GM18909 (cell line): ENCODE data around the gene KCNH2.

Source experiments
- ATAC-seq: cut with Tn5 transposase; IDR thresholded peaks from one replicate; pipeline ENCODE4 v1.9.1; 2021; ENCODE audit warnings: mild to moderate bottlenecking; ENCODE audit not compliant: unreplicated experiment, poor library complexity

Gene KCNH2

GRCh38 chr7:150962553-150963399 lies 15.3 kb downstream of the KCNH2 start:
- peak; percentile 76 for ATAC-seq

GRCh38 chr7:150962290-150962552 lies 15.9 kb downstream of the KCNH2 start:
- ATAC-seq: no peak

- ATAC-seq: no peak
Observed at GRCh38 chr7:150961510-150962289, 16.4 kb downstream of the KCNH2 start.

DNA sequence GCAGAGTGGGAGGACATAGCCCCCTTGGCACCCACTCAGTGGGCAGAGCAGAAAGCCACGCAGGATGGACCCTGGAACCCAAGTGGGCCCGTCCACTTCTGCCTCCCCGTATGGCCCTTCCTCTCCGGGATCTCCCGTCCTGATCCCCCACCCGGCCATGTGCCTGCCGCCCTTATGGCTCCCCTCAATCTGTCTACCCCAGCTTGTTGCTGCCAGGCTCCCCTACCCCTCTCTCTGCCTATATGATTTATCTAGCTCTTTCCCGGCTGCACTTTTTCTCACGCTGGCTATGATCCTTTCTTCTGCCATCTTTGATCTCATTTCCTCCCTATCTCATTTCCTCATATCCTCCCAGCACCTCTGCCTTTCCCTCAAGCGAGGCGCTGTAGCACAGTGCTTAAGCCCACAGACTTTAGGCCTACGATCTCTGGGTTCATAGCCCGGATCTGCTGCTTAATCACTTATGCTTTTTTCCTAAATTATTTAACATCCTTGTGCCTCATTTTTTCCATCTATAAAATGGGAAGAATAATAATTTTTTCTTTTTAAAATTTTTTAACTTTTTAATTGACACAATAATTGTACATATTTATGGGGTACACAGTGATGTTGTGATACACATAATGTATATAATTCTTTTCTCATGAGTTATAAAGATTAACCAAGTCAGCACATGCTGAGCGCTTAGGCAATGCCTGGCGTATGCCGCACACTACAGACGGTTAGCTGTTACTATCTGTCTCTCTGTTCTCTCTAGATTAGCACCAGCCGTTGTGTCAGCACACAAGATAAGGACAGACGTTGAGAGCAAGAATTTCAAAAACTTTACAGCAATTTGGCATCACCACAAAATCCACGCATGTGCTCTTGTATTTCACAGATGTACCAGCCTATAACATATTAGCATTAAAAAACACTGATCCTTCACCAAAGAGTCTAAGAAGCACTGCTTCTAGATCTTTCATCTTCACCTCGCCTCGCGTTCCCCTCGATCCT lies 18.1 kb downstream of the KCNH2 start:
- ATAC-seq: no peak

DNA sequence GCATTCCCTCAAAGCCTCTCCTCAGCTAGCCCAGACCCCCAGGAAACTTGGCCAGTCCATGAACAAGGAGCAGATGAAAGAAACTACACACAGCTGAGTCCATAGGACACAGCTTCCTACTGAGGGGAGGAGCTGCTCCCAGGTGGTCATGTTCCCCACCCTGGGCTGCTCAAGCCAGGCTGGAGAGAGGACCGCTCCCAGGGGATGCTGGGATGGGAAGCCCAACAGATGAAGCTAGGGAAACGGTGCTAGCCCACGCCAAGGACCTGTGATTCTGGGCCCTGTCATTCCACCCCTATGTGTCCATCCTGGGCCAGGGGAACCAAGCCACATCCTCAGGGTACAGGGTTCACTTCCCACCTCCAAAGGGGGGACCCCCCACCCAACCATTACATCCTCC lies 19.0 kb downstream of the KCNH2 start:
- no peak for ATAC-seq

- no peak for ATAC-seq
Observed at GRCh38 chr7:150958597-150958996, 19.5 kb downstream of the KCNH2 start.

- no peak for ATAC-seq
Observed at GRCh38 chr7:150958062-150958552, 20.0 kb downstream of the KCNH2 start.

- no peak for ATAC-seq
Observed at GRCh38 chr7:150957133-150958020, 20.7 kb downstream of the KCNH2 start.

DNA sequence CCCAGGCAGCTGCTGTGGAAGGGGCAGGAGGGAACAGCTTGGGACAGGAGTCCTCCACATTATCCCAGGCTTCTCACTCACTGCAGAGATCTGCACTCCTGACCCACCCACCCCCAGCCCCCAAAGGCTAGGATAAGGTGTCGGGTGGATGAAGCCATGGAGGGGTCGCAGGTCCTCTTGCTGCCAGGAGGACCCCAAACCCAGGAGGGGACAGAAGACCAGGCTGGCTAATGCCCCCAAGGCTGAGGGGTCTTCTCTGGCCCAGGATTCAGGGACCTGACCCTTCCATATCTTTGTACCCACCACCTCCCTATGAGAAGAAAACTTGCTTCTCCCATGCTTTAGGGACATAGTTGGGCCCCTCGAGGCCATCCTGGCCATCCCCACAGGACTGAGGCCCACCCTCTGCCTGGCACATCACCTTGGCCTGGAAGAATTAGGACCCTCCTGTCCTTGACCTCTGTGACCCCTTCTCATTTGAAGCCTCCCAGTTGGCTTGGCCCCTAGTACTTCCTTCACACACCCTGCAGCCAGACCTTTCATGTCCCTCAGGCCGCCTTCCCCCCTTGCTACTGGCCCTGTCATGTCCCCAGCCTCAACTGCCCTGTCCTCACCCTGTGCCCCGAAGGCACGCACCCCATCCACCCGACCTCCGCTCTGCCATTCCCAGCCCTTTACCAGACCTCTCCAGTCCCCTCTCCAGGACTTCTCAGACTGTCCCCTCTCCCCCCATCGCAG lies 21.6 kb downstream of the KCNH2 start:
- no peak for ATAC-seq

- ATAC-seq: no peak
Observed at GRCh38 chr7:150955519-150956394, 22.4 kb downstream of the KCNH2 start.

- no peak for ATAC-seq
Observed at GRCh38 chr7:150954986-150955518, 23.1 kb downstream of the KCNH2 start.

DNA sequence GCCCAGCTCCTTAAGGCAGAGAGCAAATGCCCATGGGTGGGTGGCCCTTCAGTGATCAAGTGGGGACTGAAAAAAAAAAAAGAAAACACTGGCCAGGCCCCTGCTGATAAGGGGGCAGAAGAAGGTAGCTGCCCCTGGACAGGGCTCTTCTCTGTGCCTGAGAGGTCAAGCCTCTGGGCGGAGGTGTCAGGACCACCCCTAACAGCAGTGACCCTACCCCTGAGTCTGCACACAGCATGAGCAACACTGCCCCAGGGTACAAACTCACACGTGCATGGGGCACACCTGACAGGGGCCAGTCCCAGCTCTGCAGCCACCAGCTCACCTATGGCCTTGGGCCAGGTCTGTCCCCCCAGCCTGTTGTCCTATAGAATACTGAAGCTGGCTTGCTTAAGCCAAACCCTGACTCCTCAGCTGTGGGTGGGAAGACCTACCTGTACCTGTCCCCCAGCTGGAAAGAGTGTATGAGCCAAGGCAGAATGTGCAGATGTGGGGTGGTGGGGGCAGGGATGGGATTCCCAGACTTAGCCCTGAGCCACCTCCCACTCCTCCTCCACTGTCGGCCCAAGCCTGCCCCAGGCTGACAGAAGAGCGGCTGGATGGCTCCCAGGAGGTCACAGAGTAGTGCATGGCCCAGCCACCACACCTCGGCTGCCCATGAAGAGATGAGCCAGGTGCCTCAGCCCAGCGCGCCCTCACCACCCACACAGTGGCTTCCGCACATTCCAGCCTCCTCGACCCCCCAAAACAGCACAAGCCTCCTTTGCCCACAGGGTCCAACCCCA lies 23.7 kb downstream of the KCNH2 start:
- ATAC-seq: no peak

DNA sequence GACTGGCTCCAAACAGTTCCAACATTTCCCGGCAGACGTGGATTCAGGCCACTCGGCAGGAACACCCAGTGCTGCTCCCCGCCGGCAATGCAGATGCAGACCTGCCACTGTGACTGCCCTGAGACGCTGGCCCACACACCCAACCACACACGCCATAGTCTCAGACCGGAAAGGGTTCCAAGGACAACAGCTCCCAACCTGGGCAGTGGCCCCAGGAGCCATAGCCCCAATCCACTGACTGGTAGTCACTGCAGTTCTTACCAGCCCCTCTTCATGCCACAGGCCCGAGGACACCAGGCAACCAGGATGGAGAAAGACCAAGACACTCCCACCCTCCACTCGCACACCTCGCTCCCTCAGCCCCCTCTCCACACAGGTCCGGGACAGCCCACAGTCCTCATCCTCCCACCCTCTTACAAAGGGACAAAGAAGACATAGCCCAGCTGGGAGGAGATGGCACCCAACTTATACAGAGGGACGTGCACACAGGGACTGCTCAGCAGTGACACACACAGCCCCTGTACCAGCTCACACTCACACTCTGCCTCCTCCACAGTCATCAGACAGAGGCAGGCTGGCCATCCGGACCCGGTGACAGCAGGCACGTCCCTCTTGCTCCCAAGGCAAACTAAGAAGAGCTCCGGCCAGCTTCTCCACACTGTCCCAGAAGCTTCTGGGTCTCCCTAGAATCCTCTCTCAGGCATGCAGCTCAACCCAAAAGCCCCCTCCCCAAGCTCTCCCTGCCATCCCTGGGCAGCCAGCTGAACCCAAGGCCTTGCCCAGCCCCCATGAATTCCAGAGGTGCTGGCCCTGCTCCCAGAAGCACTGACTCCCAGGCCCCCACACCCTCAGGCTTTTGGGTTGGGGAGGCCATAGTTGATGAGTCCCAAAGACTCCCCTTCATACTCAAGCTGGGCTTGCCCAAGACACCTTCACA lies 24.8 kb downstream of the KCNH2 start:
- ATAC-seq: no peak

GRCh38 chr7:150952331-150953050 lies 25.6 kb downstream of the KCNH2 start:
- ATAC-seq: no peak

DNA sequence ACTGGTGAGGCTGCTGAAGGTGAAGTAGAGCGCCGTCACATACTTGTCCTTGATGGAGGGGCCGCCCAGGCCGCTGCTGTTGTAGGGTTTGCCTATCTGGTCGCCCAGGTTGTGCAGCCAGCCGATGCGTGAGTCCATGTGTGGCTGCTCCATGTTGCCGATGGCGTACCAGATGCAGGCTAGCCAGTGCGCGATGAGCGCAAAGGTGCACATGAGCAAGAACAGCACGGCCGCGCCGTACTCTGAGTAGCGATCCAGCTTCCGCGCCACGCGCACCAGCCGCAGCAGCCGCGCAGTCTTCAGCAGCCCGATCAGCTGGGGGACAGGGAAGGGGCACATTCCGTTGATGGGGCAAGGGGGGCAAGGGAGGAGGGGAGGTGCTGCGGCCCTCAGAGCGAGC lies 26.6 kb downstream of the KCNH2 start:
- no peak for ATAC-seq
